GM19025 (cell line): ENCODE measurements around the gene MANF.

ENCODE experiments used
- ATAC-seq: cut with Tn5 transposase; IDR thresholded peaks from one replicate; pipeline ENCODE4 v1.9.1; 2021; ENCODE audit warnings: mild to moderate bottlenecking, low read depth, moderate library complexity; ENCODE audit not compliant: unreplicated experiment

Gene MANF

GRCh38 chr3:51388286-51389029 lies 3.4 kb downstream of the MANF start:
- no peak for ATAC-seq

GRCh38 chr3:51389423-51390183 lies 4.5 kb downstream of the MANF start:
- ATAC-seq, result no peak

- peak; percentile 3 for ATAC-seq
Measured at GRCh38 chr3:51390246-51391074, 5.4 kb downstream of the MANF start.

GRCh38 chr3:51391075-51391565 lies 6.0 kb downstream of the MANF start, which contains the start of gene RBM15B:
Gene RBM15B, plus strand, starts transcription at chr3:51391285. Its CDS starts 115 bp downstream, at chr3:51391400.
- peak; percentile 90 for ATAC-seq

- peak; percentile 7 for ATAC-seq
Measured at GRCh38 chr3:51391566-51392354, 6.7 kb downstream of the MANF start.

GRCh38 chr3:51392355-51393133 lies 7.5 kb downstream of the MANF start:
- ATAC-seq, result no peak

- no peak for ATAC-seq
Measured at GRCh38 chr3:51393134-51393495, 8.0 kb downstream of the MANF start.

- no peak for ATAC-seq
Measured at GRCh38 chr3:51393564-51393963, 8.5 kb downstream of the MANF start.

- ATAC-seq, result no peak
Measured at GRCh38 chr3:51394541-51394940, 9.4 kb downstream of the MANF start.

- ATAC-seq, result no peak
Measured at GRCh38 chr3:51395493-51396213, 10.6 kb downstream of the MANF start.

GRCh38 chr3:51396401-51396800 lies 11.3 kb downstream of the MANF start:
- ATAC-seq, result no peak

- ATAC-seq, result no peak
Measured at GRCh38 chr3:51397392-51397791, 12.3 kb downstream of the MANF start.

GRCh38 chr3:51398595-51399310 lies 13.7 kb downstream of the MANF start:
- no peak for ATAC-seq

- no peak for ATAC-seq
Measured at GRCh38 chr3:51400166-51400565, 15.1 kb downstream of the MANF start.

GRCh38 chr3:51401735-51402134 lies 16.6 kb downstream of the MANF start:
- no peak for ATAC-seq

GRCh38 chr3:51403675-51404074 lies 18.6 kb downstream of the MANF start:
- no peak for ATAC-seq

- no peak for ATAC-seq
Measured at GRCh38 chr3:51408021-51408420, 22.9 kb downstream of the MANF start.

GRCh38 chr3:51408813-51409212 lies 23.7 kb downstream of the MANF start:
- ATAC-seq, result no peak
